ENCODE data around the gene ENPP7.

ENPP7 gene

GRCh38 chr17:79722787-79723186, 8.0 kb upstream of the ENPP7 start:
- H3F3A ChIP-seq (ENCODE audit: insufficient read depth), result no peaks in the 10 kb centered on the region
- no peak for TF ChIP-seq EZH2phosphoT487 (conservative IDR thresholded peaks at IDR 0.05; ENCODE audit: low read length)
- TF ChIP-seq, protein P1, sequence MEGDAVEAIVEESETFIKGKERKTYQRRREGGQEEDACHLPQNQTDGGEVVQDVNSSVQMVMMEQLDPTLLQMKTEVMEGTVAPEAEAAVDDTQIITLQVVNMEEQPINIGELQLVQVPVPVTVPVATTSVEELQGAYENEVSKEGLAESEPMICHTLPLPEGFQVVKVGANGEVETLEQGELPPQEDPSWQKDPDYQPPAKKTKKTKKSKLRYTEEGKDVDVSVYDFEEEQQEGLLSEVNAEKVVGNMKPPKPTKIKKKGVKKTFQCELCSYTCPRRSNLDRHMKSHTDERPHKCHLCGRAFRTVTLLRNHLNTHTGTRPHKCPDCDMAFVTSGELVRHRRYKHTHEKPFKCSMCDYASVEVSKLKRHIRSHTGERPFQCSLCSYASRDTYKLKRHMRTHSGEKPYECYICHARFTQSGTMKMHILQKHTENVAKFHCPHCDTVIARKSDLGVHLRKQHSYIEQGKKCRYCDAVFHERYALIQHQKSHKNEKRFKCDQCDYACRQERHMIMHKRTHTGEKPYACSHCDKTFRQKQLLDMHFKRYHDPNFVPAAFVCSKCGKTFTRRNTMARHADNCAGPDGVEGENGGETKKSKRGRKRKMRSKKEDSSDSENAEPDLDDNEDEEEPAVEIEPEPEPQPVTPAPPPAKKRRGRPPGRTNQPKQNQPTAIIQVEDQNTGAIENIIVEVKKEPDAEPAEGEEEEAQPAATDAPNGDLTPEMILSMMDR (IDR thresholded peaks at IDR 0.05; ENCODE audit: insufficient read depth, low read length, poor library complexity, severe bottlenecking), result no peak
- no peaks in the 10 kb centered on the region for H3K9me2 ChIP-seq (replicated peaks; ENCODE audit: insufficient read depth, low read length)
- no peak overlapping the region for H3K9ac ChIP-seq (ENCODE audit: low read length)
- no peaks in the 10 kb centered on the region for H4K20me1 ChIP-seq (ENCODE audit: low read depth, low read length)
- no peaks in the 10 kb centered on the region for H3K27me3 ChIP-seq (ENCODE audit: low read length)
- H3K9me3 ChIP-seq (ENCODE audit: insufficient read depth, low read length), result no peaks in the 10 kb centered on the region
- H3K79me2 ChIP-seq (ENCODE audit: insufficient read depth, low read length), result no peaks in the 10 kb centered on the region
- H3K4me2 ChIP-seq (ENCODE audit: low read depth, low read length, poor library complexity, severe bottlenecking), result no peak overlapping the region
- H2AFZ ChIP-seq (ENCODE audit: low read depth, low read length, severe bottlenecking), result no peak overlapping the region
- H3K4me3 ChIP-seq (ENCODE audit: insufficient read depth, low read length, poor library complexity, severe bottlenecking), result no peak overlapping the region
- no peaks in the 10 kb centered on the region for H3K36me3 ChIP-seq (ENCODE audit: low read length)
- H3K27ac ChIP-seq (ENCODE audit: low read depth, low read length), result no peak overlapping the region

- Histone ChIP-seq H3K27ac (ENCODE audit: low read depth, low read length) (no peak overlapping the region), H3K9me2 (replicated peaks; ENCODE audit: insufficient read depth, low read length) (no peaks in the 10 kb centered on the region), H3K9me3 (ENCODE audit: insufficient read depth, low read length) (no peaks in the 10 kb centered on the region), H3F3A (ENCODE audit: insufficient read depth) (no peaks in the 10 kb centered on the region), H2AFZ (ENCODE audit: low read depth, low read length, severe bottlenecking) (peak overlapping the region; percentile 96), H3K27me3 (ENCODE audit: low read length) (no peaks in the 10 kb centered on the region), H4K20me1 (ENCODE audit: low read depth, low read length) (no peaks in the 10 kb centered on the region), H3K79me2 (ENCODE audit: insufficient read depth, low read length) (no peaks in the 10 kb centered on the region), H3K36me3 (ENCODE audit: low read length) (no peaks in the 10 kb centered on the region), H3K4me2 (ENCODE audit: low read depth, low read length, poor library complexity, severe bottlenecking) (peak overlapping the region; percentile 38), H3K4me3 (ENCODE audit: insufficient read depth, low read length, poor library complexity, severe bottlenecking) (no peak overlapping the region), H3K9ac (ENCODE audit: low read length) (no peak overlapping the region)
- TF ChIP-seq, protein P1 (IDR thresholded peaks at IDR 0.05; ENCODE audit: insufficient read depth, low read length, poor library complexity, severe bottlenecking), result no peak
- TF ChIP-seq EZH2phosphoT487 (conservative IDR thresholded peaks at IDR 0.05; ENCODE audit: low read length), result no peak
Observed at GRCh38 chr17:79728169-79728907, 2.4 kb upstream of the ENPP7 start.

DNA sequence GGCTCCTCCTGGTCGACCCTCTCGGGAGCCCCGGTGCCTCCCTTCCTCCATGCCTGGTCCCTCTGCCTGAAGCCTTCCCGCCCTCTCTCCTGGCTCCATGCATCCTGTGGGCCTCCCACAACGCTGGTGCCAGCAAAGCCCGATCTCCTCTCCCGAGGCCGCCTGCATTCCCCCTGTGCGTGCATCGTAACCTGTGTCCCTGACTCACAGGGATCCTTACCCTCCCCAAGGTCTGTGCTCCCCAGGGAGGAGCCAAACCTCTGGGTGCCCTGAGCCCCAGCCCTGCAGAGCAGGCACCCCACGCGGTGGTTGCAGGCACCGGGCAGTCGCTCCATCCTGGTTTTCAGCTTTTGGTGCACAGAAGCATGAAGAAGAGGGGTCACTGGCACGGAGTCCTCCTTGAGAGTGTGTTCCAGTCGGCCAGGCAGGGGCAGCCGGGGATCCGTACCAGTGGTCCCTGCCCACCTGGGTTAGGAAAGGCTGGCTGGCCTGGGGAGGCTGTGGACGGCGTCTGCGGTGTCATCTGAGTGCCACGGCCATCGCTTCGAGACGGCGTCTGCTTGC, 1.8 kb upstream of the ENPP7 start:
- TF ChIP-seq, protein P1 (IDR thresholded peaks at IDR 0.05; ENCODE audit: insufficient read depth, low read length, poor library complexity, severe bottlenecking), result no peak
- TF ChIP-seq EZH2phosphoT487 (conservative IDR thresholded peaks at IDR 0.05; ENCODE audit: low read length), result no peak
- Histone ChIP-seq H3F3A (ENCODE audit: insufficient read depth) (no peaks in the 10 kb centered on the region), H3K79me2 (ENCODE audit: insufficient read depth, low read length) (no peaks in the 10 kb centered on the region), H3K4me2 (ENCODE audit: low read depth, low read length, poor library complexity, severe bottlenecking) (no peak overlapping the region), H3K4me3 (ENCODE audit: insufficient read depth, low read length, poor library complexity, severe bottlenecking) (no peak overlapping the region), H4K20me1 (ENCODE audit: low read depth, low read length) (no peaks in the 10 kb centered on the region), H3K9me2 (replicated peaks; ENCODE audit: insufficient read depth, low read length) (no peaks in the 10 kb centered on the region), H2AFZ (ENCODE audit: low read depth, low read length, severe bottlenecking) (peak overlapping the region; percentile 96), H3K9ac (ENCODE audit: low read length) (no peak overlapping the region), H3K9me3 (ENCODE audit: insufficient read depth, low read length) (no peaks in the 10 kb centered on the region), H3K36me3 (ENCODE audit: low read length) (no peaks in the 10 kb centered on the region), H3K27ac (ENCODE audit: low read depth, low read length) (no peak overlapping the region), H3K27me3 (ENCODE audit: low read length) (no peaks in the 10 kb centered on the region)
